Ishikawa (cell line): Measurements from ENCODE around the gene FBXO28.

Experiments used
- CREB1 ChIP-seq: IDR thresholded peaks from 2 replicates; pipeline ENCODE4 v1.6.1; 2012; ENCODE audit warnings: low read depth
- EP300 ChIP-seq: IDR thresholded peaks from 2 replicates; pipeline ENCODE4 v1.6.1; 2012; ENCODE audit warnings: borderline replicate concordance
- MAX ChIP-seq: IDR thresholded peaks from 2 replicates; pipeline ENCODE4 v1.6.1; 2012
- TAF1 ChIP-seq: IDR thresholded peaks from 2 replicates; pipeline ENCODE4 v1.6.1; 2012; ENCODE audit warnings: low read depth, mild to moderate bottlenecking
- TF ChIP-seq, protein P1 (sequence below): IDR thresholded peaks from 2 replicates; pipeline ENCODE4 v1.6.1; 2012

DNA sequence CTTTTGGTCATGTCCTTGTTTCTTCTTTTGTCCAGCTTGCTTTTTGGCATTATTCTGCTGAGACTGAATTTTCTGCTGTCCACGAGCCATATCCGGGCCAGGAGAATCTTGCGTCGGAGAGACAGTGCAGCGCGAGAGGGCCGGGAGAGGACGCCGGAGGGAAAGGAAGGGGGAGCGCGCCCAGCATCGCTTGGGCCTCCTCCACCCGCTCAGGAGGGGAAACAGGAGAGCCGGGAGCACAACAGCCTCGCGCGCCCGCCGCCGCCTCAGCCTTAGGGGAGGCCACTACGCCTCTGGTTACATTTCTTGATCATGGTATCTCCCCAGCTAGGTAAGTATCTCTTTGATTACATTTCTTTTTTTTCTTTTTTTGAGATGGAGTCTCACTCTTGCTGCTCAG, 61.7 kb downstream of the FBXO28 start:
- TF ChIP-seq EP300 (no peak), MAX (no peak), TAF1 (no peak), CREB1 (no peak)
- TF ChIP-seq, protein P1, sequence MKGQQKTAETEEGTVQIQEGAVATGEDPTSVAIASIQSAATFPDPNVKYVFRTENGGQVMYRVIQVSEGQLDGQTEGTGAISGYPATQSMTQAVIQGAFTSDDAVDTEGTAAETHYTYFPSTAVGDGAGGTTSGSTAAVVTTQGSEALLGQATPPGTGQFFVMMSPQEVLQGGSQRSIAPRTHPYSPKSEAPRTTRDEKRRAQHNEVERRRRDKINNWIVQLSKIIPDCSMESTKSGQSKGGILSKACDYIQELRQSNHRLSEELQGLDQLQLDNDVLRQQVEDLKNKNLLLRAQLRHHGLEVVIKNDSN = no peak
